ENCODE data around the gene STAT5B. TPM values are rescaled to one million over a fixed set of nuclear protein-coding genes. Genes with fewer than 3 reads are reported as not detected.

STAT5B gene
- total and polyA plus RNA-seq, 9 of the 15 experiments (the other 6 are each of a cell fraction or from before 2014, with no cell fraction given), result 20.8 to 176 (median 92.4) TPM

DNA sequence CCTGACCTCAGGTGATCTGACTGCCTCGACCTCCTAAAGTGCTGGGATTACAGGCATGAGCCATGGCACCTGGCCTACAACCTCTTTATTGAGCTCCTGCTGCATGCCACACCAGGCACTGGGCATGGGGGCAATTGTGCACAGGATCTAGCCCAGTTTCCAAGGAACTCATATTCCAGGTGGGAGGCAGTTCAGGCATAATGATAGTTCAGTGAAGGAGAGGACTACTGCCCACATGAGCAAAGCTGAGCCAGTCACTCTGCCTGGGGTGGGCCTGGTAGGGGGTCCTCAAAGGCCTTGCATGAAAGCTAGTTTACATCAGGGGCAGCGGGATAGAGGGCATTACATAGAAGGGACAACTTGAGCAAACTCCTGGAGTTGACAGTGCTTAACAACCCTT, 88.4 kb downstream of the STAT5B start:
- POLR2A ChIA-PET, result interaction anchor here (0.6 to 1.8 kb wide), 5 partner anchors 9 to 249 kb away, joined by 3 to 5 read pairs (median 3); no protein-coding TSS in a partner anchor
- Histone ChIP-seq H2AFZ (ENCODE audit: low read depth, low read length) (no peak overlapping the region), H3K4me2 (ENCODE audit: insufficient read depth, low read length) (no peak overlapping the region), H3K4me1 (replicated peaks in 1 of 2; ENCODE audit: control insufficient read depth in 2 of 2, insufficient read depth in 2 of 2, low read length in 2 of 2) (peaks cover 17 to 48% of the 10 kb centered on the region in 2 experiments; a peak in 4 of 5 replicates), H3K9me3 (replicated peaks; ENCODE audit: control insufficient read depth, insufficient read depth, low read depth, low read length) (no peaks in the 10 kb centered on the region), H3K27me3 (ENCODE audit: control insufficient read depth in 2 of 2, insufficient read depth in 2 of 2, low read length in 2 of 2) (no peaks in the 10 kb centered on the region), H3K36me3 (ENCODE audit: control insufficient read depth, insufficient read depth, low read length) (peaks cover 2% of the 10 kb centered on the region; the same call in 1 of the 3 replicates), H3K79me2 (ENCODE audit: control insufficient read depth, insufficient read depth, low read length) (peaks cover 10% of the 10 kb centered on the region; the same call in 2 of the 3 replicates), H3K9ac (ENCODE audit: insufficient read depth in 1 of 2, low read depth in 2 of 2, low read length in 2 of 2) (no peak overlapping the region), H3K27ac (ENCODE audit: extremely low read depth, low read depth, low read length) (no peak overlapping the region), H3K9me1 (ENCODE audit: control insufficient read depth, insufficient read depth, low read length) (no peaks in the 10 kb centered on the region), H4K20me1 (replicated peaks; ENCODE audit: control insufficient read depth, insufficient read depth, low read length) (no peaks in the 10 kb centered on the region), H3K4me3 (no peak overlapping the region)
- no TSS peak for BruUV-seq (replicated peaks)
- no peak for ATAC-seq
- no peak for FAIRE-seq
- TF ChIP-seq HMGN3 (IDR thresholded peaks at IDR 0.05; ENCODE audit: borderline replicate concordance, extremely low read depth, insufficient read length, low read depth, low read length), result no peak
- TF ChIP-seq CBX8 (IDR thresholded peaks at IDR 0.05; ENCODE audit: borderline replicate concordance, extremely low read depth, low read depth, low read length, poor library complexity, severe bottlenecking), result no peak
- TF ChIP-seq MAFG (tag; conservative IDR thresholded peaks at IDR 0.05), result no peak
- no peak for TF ChIP-seq SRF (CRISPR knock-in tag; IDR thresholded peaks at IDR 0.05)
- no peak for TF ChIP-seq ZNF507 (tag; conservative IDR thresholded peaks at IDR 0.05)
- no peak for TF ChIP-seq ZNF134 (CRISPR knock-in tag; conservative IDR thresholded peaks at IDR 0.05)
- no peak for TF ChIP-seq ARHGAP35 (IDR thresholded peaks at IDR 0.05; ENCODE audit: partially characterized antibody)
- no peak for TF ChIP-seq SMAD2 (IDR thresholded peaks at IDR 0.05; ENCODE audit: low read depth, low read length)
- TF ChIP-seq SAP30 (IDR thresholded peaks at IDR 0.05; ENCODE audit: borderline replicate concordance, insufficient read depth, low read depth, low read length, poor library complexity, severe bottlenecking), result no peak
- no peak for TF ChIP-seq SIX5 (IDR thresholded peaks at IDR 0.05; ENCODE audit: borderline replicate concordance in 1 of 2, insufficient read depth in 1 of 2, low read depth in 1 of 2, low read length in 2 of 2)
- no peak for DNase-seq (ENCODE audit: extremely low read depth in 1 of 4, low spot score in 3 of 4)
- WGBS (ENCODE audit: insufficient coverage, low coverage, missing lambda C conversion rate), result 40% methylated on average over 2 of the region's 2 CpGs
- in situ Hi-C loops (cut with MboI), result no loop called here
- intact Hi-C loops (cut with micrococcal nuclease), result loop anchor here (10.0 kb wide), 1 partner anchor 217 kb away; no protein-coding TSS in a partner anchor
- CTCF ChIA-PET (ENCODE audit: low intra/inter-chr PET ratio), result no interaction called here

Measured in K562 (cell line).